Panc1 (cell line): ENCODE measurements around the gene FRMD1. TPM values are rescaled to one million over a fixed set of nuclear protein-coding genes. Genes with fewer than 3 reads are reported as not detected.

Source experiments
- ATAC-seq: fragments of 200-7000 bp; cut with Tn5 transposase; 2 replicates; pipeline ENCODE4 v1.9.1; 2020; ENCODE audit warnings: mild to moderate bottlenecking, moderate library complexity
- BruUV-seq: library from RNA; stranded (reverse); fragments of 400-500 nt; replicated peaks from 2 replicates; lab custom pipeline; 2021; lab: Mats Ljungman, UMichigan
- CTCF ChIA-PET: fragments of 300-600 bp; sonication (Branson Sonifier 250); formaldehyde crosslinking; loops from one replicate; lab custom pipeline; 2022; ENCODE audit warnings: antibody characterized with exemption; lab: Charles Lee
- POLR2A ChIA-PET: fragments of 300-600 bp; sonication (Branson Sonifier 250); formaldehyde crosslinking; loops from one replicate; lab custom pipeline; 2022; ENCODE audit warnings: antibody characterized with exemption; lab: Charles Lee
- DNase-seq: peaks from one replicate; pipeline ENCODE4 v3.0.0-alpha.2; 2010; ENCODE audit warnings: low read depth, low spot score
- H3K27ac ChIP-seq: 2 replicates; pipeline ENCODE4 v1.5.1; 2011; ENCODE audit warnings: mild to moderate bottlenecking, low read length, inconsistent platforms
- H3K27me3 ChIP-seq: fragments of 200-500 bp; sonication (Bioruptor generic); 2 replicates; pipeline ENCODE4 v1.6.0; 2014; ENCODE audit warnings: low read length, inconsistent platforms; ENCODE audit not compliant: control insufficient read depth, insufficient read depth
- H3K36me3 ChIP-seq: fragments of 200-500 bp; sonication (Bioruptor generic); 2 replicates; pipeline ENCODE4 v1.5.1; 2014; ENCODE audit warnings: inconsistent platforms, mild to moderate bottlenecking, low read length, moderate library complexity; ENCODE audit not compliant: control insufficient read depth, insufficient read depth
- H3K4me1 ChIP-seq: 2 replicates; pipeline ENCODE4 v1.5.1; 2011; ENCODE audit warnings: inconsistent platforms, mild to moderate bottlenecking, low read length, moderate library complexity; ENCODE audit not compliant: control insufficient read depth, insufficient read depth
- H3K4me3 ChIP-seq, 2 experiments: 2 replicates each; pipeline ENCODE4 v1.5.1; 2011 to 2012; ENCODE audit warnings: low read depth in 2 of 2, low read length in 2 of 2, mild to moderate bottlenecking in 2 of 2, inconsistent platforms in 1 of 2, moderate library complexity in 1 of 2
- H3K9me3 ChIP-seq: fragments of 200-500 bp; sonication (Bioruptor generic); 2 replicates; pipeline ENCODE4 v1.5.1; 2014; ENCODE audit warnings: low read depth, mild to moderate bottlenecking, inconsistent platforms, low read length, moderate library complexity; ENCODE audit not compliant: control insufficient read depth, insufficient read depth
- CTCF ChIP-seq: fragments of 450-650 bp; IDR thresholded peaks from 2 replicates; pipeline ENCODE4 v1.5.1; 2017; ENCODE audit warnings: mild to moderate bottlenecking
- POLR2AphosphoS5 ChIP-seq: IDR thresholded peaks from 2 replicates; pipeline ENCODE4 v1.6.1; 2012; ENCODE audit warnings: mild to moderate bottlenecking, low read depth, low read length, moderate library complexity
- REST ChIP-seq, 2 experiments: IDR thresholded peaks; 2 replicates each; pipeline ENCODE4 v1.6.1; 2011 to 2012; ENCODE audit warnings: low read depth in 2 of 2, control low read depth in 1 of 2, low read length in 1 of 2, mild to moderate bottlenecking in 1 of 2, moderate library complexity in 1 of 2; ENCODE audit not compliant: insufficient read depth in 1 of 2
- SIN3A ChIP-seq: IDR thresholded peaks from 2 replicates; pipeline ENCODE4 v1.6.1; 2012; ENCODE audit warnings: low read depth, mild to moderate bottlenecking, low read length, moderate library complexity, borderline replicate concordance; ENCODE audit not compliant: insufficient read depth
- TCF7L2 ChIP-seq: IDR thresholded peaks from 2 replicates; pipeline ENCODE4 v1.6.1; 2011; ENCODE audit warnings: mild to moderate bottlenecking, low read depth, low read length, inconsistent platforms
- in situ Hi-C: cut with HindIII; loops from 2 replicates; pipeline ENCODE4 v1.10.0; 2016; ENCODE audit warnings: low sequenced_read_pairs, low pct_unique_long_range_greater_than_20kb
- intact Hi-C: fragments of 100-400 bp; cut with micrococcal nuclease; formaldehyde crosslinking; loops from one replicate; pipeline ENCODE4 v1.10.0; 2022; ENCODE audit not compliant: unreplicated experiment
- total RNA-seq: library from RNA; stranded (reverse); gene quantifications from one replicate; pipeline ENCODE4 v1.2.1, GENCODE V29; 2021; ENCODE audit not compliant: unreplicated experiment

FRMD1 gene
- total RNA-seq, 1 experiment from 2014 or later, result 0.15 TPM

- no peak for DNase-seq
- in situ Hi-C loops, result no loop called here
- Histone ChIP-seq H3K4me3 (no peak overlapping the region), H3K36me3 (no peaks in the 10 kb centered on the region), H3K27ac (no peak overlapping the region), H3K9me3 (no peaks in the 10 kb centered on the region), H3K27me3 (no peaks in the 10 kb centered on the region), H3K4me1 (peaks cover 20% of the 10 kb centered on the region)
- POLR2A ChIA-PET, result no interaction called here
- TF ChIP-seq TCF7L2 (0 out of 2 replicates have a peak, but pooled peaks have one; percentile 22), SIN3A (no peak)
- ATAC-seq, result peak; percentile 56
- intact Hi-C loops, result no loop called here
- CTCF ChIA-PET, result interaction anchor here (0.5 to 0.6 kb wide), 2 partner anchors 28 to 1693 kb away, joined by 3 to 5 read pairs; no protein-coding TSS in a partner anchor
- BruUV-seq, result no TSS peak
These were observed 9.4 kb upstream of the FRMD1 start for GRCh38 chr6:168088161-168089053.

- no peaks in the 10 kb centered on the region for H3K9me3 ChIP-seq
- no peak overlapping the region for H3K4me3 ChIP-seq
- CTCF ChIA-PET, result interaction anchor here (0.6 kb wide), 1 partner anchor 1692 kb away, joined by 3 read pairs; no protein-coding TSS in a partner anchor
- ATAC-seq, result no peak
- in situ Hi-C loops, result no loop called here
- H3K36me3 ChIP-seq, result no peaks in the 10 kb centered on the region
- H3K27ac ChIP-seq, result no peak overlapping the region
- peaks cover 25% of the 10 kb centered on the region for H3K4me1 ChIP-seq
- POLR2A ChIA-PET, result no interaction called here
- TF ChIP-seq SIN3A, result no peak
- no peak for TF ChIP-seq TCF7L2
- TF ChIP-seq CTCF, result no peak
- TF ChIP-seq POLR2AphosphoS5, result no peak
- TF ChIP-seq REST (IDR thresholded peaks at IDR 0.05; ENCODE audit: insufficient read depth in 1 of 2, low read depth in 2 of 2, low read length in 1 of 2), result no peak
- BruUV-seq, result no TSS peak
- intact Hi-C loops, result no loop called here
- no peak for DNase-seq
- no peaks in the 10 kb centered on the region for H3K27me3 ChIP-seq
These were observed 8.6 kb upstream of the FRMD1 start for GRCh38 chr6:168087436-168088160.
